ENCODE data around the gene NELL1.

GRCh38 chr11:20991471-20991870 is 322.1 kb downstream of the NELL1 start:
- TF ChIP-seq GATA3 (IDR thresholded peaks at IDR 0.05; ENCODE audit: low read depth, low read length): no peak
- no peak for TF ChIP-seq GATA2 (IDR thresholded peaks at IDR 0.05; ENCODE audit: low read depth, low read length)
